ENCODE measurements around the gene CCDC82. TPM values are rescaled to one million over a fixed set of nuclear protein-coding genes. Genes with fewer than 3 reads are reported as not detected.

CCDC82 gene
- total and polyA plus RNA-seq, 5 experiments from 2014 or later = 14.2 to 36.0 (median 21.4) TPM

GRCh38 chr11:96335388-96335787 is 54.3 kb downstream of the CCDC82 start:
- peak overlapping the region; percentile 3 to 91 (median 58) for H3K4me3 Mint-ChIP-seq
- H3K4me1 Mint-ChIP-seq = peaks cover 59 to 98% (median 92%) of the 10 kb centered on the region in 4 donors
- POLR2A ChIA-PET = interaction anchor here (0.9 to 1.1 kb wide), 3 partner anchors 75 to 177 kb away, joined by 3 to 4 read pairs (median 3); no protein-coding TSS in a partner anchor
- H3K9me3 Mint-ChIP-seq = no peaks in the 10 kb centered on the region
- H3K36me3 Mint-ChIP-seq = peaks cover 4 to 63% (median 15%) of the 10 kb centered on the region in 3 donors
- H3K27ac Mint-ChIP-seq = peak overlapping the region in 6 of 10 donors; percentile 2 to 72 (median 48)
- DNase-seq (no peak), ATAC-seq (no peak)
- H3K27me3 Mint-ChIP-seq = no peaks in the 10 kb centered on the region

- H3K4me1 Mint-ChIP-seq = peaks cover 61 to 98% (median 95%) of the 10 kb centered on the region in 4 donors
- DNase-seq = no peak
- H3K27ac Mint-ChIP-seq = peak overlapping the region in 4 of 10 donors; percentile 6 to 50 (median 28)
- H3K27me3 Mint-ChIP-seq = no peaks in the 10 kb centered on the region
- no peaks in the 10 kb centered on the region for H3K9me3 Mint-ChIP-seq
- no peak for ATAC-seq
- POLR2A ChIA-PET = no interaction called here
- H3K36me3 Mint-ChIP-seq = peaks cover 4 to 68% (median 17%) of the 10 kb centered on the region in 3 donors
- peak overlapping the region in 7 of 10 donors; percentile 8 to 45 (median 33) for H3K4me3 Mint-ChIP-seq
These were observed 55.5 kb downstream of the CCDC82 start for GRCh38 chr11:96334219-96334618.

- no peaks in the 10 kb centered on the region for H3K27me3 Mint-ChIP-seq
- peak overlapping the region in 7 of 10 donors; percentile 3 to 84 (median 66) for H3K27ac Mint-ChIP-seq
- peaks cover 61 to 98% (median 96%) of the 10 kb centered on the region in 4 donors for H3K4me1 Mint-ChIP-seq
- H3K36me3 Mint-ChIP-seq = peaks cover 4 to 76% (median 18%) of the 10 kb centered on the region in 3 donors
- no peak for DNase-seq
- ATAC-seq = no peak
- no peaks in the 10 kb centered on the region for H3K9me3 Mint-ChIP-seq
- POLR2A ChIA-PET = no interaction called here
- H3K4me3 Mint-ChIP-seq = peak overlapping the region in 8 of 10 donors; percentile 4 to 69 (median 48)
These were observed 56.5 kb downstream of the CCDC82 start for GRCh38 chr11:96333191-96333719.

- no peak for ATAC-seq
- POLR2A ChIA-PET = interaction anchor here (0.6 to 1.3 kb wide), 3 partner anchors 7 to 118 kb away, joined by 3 read pairs; no protein-coding TSS in a partner anchor
- DNase-seq = no peak
- Mint-ChIP-seq H3K4me3 (peak overlapping the region; percentile 13 to 71 (median 42)), H3K27ac (peak overlapping the region; percentile 3 to 84 (median 53)), H3K36me3 (peaks cover 4 to 71% (median 18%) of the 10 kb centered on the region in 3 donors), H3K27me3 (no peaks in the 10 kb centered on the region), H3K4me1 (peaks cover 53 to 94% (median 89%) of the 10 kb centered on the region in 4 donors), H3K9me3 (no peaks in the 10 kb centered on the region)
These were observed 57.5 kb downstream of the CCDC82 start for GRCh38 chr11:96332126-96332771.

- Mint-ChIP-seq H3K9me3 (no peaks in the 10 kb centered on the region), H3K27ac (peak overlapping the region in 9 of 10 donors; percentile 3 to 84 (median 42)), H3K36me3 (peaks cover 4 to 71% (median 18%) of the 10 kb centered on the region in 3 donors), H3K27me3 (no peaks in the 10 kb centered on the region), H3K4me1 (peaks cover 52 to 93% (median 88%) of the 10 kb centered on the region in 4 donors), H3K4me3 (peak overlapping the region in 9 of 10 donors; percentile 13 to 71 (median 44))
- DNase-seq = no peak
- peak in 1 of 2 donors; percentile 19 for ATAC-seq
- POLR2A ChIA-PET = interaction anchor here (0.6 to 1.3 kb wide), 3 partner anchors 8 to 117 kb away, joined by 3 read pairs; no protein-coding TSS in a partner anchor
These were observed 58.0 kb downstream of the CCDC82 start for GRCh38 chr11:96331699-96332116.

- Mint-ChIP-seq H3K36me3 (peaks cover 4 to 72% (median 18%) of the 10 kb centered on the region in 3 donors), H3K4me3 (peak overlapping the region in 7 of 10 donors; percentile 11 to 70 (median 43)), H3K27me3 (no peaks in the 10 kb centered on the region), H3K4me1 (peaks cover 48 to 93% (median 85%) of the 10 kb centered on the region in 4 donors), H3K27ac (peak overlapping the region in 9 of 10 donors; percentile 14 to 83 (median 69)), H3K9me3 (no peaks in the 10 kb centered on the region)
- POLR2A ChIA-PET = no interaction called here
- DNase-seq (no peak), ATAC-seq (no peak)
These were observed 59.2 kb downstream of the CCDC82 start for GRCh38 chr11:96330511-96330859.

- Mint-ChIP-seq H3K27me3 (no peaks in the 10 kb centered on the region), H3K36me3 (peaks cover 4 to 70% (median 16%) of the 10 kb centered on the region in 3 donors), H3K4me3 (peak overlapping the region in 7 of 10 donors; percentile 11 to 70 (median 43)), H3K9me3 (no peaks in the 10 kb centered on the region), H3K27ac (peak overlapping the region in 8 of 10 donors; percentile 4 to 86 (median 64)), H3K4me1 (peaks cover 47 to 93% (median 85%) of the 10 kb centered on the region in 4 donors)
- DNase-seq (no peak), ATAC-seq (no peak)
- POLR2A ChIA-PET = no interaction called here
These were observed 59.7 kb downstream of the CCDC82 start for GRCh38 chr11:96329855-96330510.

- Mint-ChIP-seq H3K4me3 (peak overlapping the region in 6 of 10 donors; percentile 3 to 70 (median 47)), H3K9me3 (no peaks in the 10 kb centered on the region), H3K36me3 (peaks cover 4 to 69% (median 13%) of the 10 kb centered on the region in 3 donors), H3K27ac (peak overlapping the region in 8 of 10 donors; percentile 14 to 90 (median 46)), H3K4me1 (peaks cover 44 to 93% (median 85%) of the 10 kb centered on the region in 4 donors), H3K27me3 (no peaks in the 10 kb centered on the region)
- ATAC-seq (peak in 1 of 2 donors; percentile 37), DNase-seq (no peak)
- POLR2A ChIA-PET = no interaction called here
These were observed 60.3 kb downstream of the CCDC82 start for GRCh38 chr11:96329419-96329818.

- no peaks in the 10 kb centered on the region for H3K27me3 Mint-ChIP-seq
- no peaks in the 10 kb centered on the region for H3K9me3 Mint-ChIP-seq
- H3K4me1 Mint-ChIP-seq = peaks cover 40 to 93% (median 85%) of the 10 kb centered on the region in 4 donors
- POLR2A ChIA-PET = interaction anchor here (0.7 to 1.3 kb wide), 2 partner anchors 13 to 314 kb away, joined by 3 read pairs; no protein-coding TSS in a partner anchor
- DNase-seq (no peak), ATAC-seq (no peak)
- H3K36me3 Mint-ChIP-seq = peaks cover 4 to 71% (median 16%) of the 10 kb centered on the region in 3 donors
- peak overlapping the region in 7 of 10 donors; percentile 23 to 70 (median 42) for H3K4me3 Mint-ChIP-seq
- peak overlapping the region in 8 of 10 donors; percentile 23 to 90 (median 56) for H3K27ac Mint-ChIP-seq
These were observed 61.2 kb downstream of the CCDC82 start for GRCh38 chr11:96328395-96329010.

GRCh38 chr11:96326959-96327358 is 62.8 kb downstream of the CCDC82 start:
- ATAC-seq (no peak), DNase-seq (no peak)
- Mint-ChIP-seq H3K27me3 (no peaks in the 10 kb centered on the region), H3K36me3 (peaks cover 4 to 71% (median 19%) of the 10 kb centered on the region in 3 donors), H3K4me1 (peaks cover 33 to 93% (median 83%) of the 10 kb centered on the region in 4 donors), H3K9me3 (no peaks in the 10 kb centered on the region), H3K4me3 (peak overlapping the region in 1 of 10 donors; percentile 30), H3K27ac (peak overlapping the region in 6 of 10 donors; percentile 2 to 77 (median 34))
- POLR2A ChIA-PET = interaction anchor here (0.7 kb wide), 2 partner anchors 54 to 176 kb away, joined by 3 read pairs; no protein-coding TSS in a partner anchor

GRCh38 chr11:96324912-96325311 is 64.8 kb downstream of the CCDC82 start:
- peak overlapping the region in 9 of 10 donors; percentile 23 to 80 (median 69) for H3K27ac Mint-ChIP-seq
- ATAC-seq = no peak
- H3K4me3 Mint-ChIP-seq = peak overlapping the region in 3 of 10 donors; percentile 1 to 37 (median 25)
- H3K4me1 Mint-ChIP-seq = peaks cover 36 to 96% (median 85%) of the 10 kb centered on the region in 4 donors
- DNase-seq = no peak
- H3K36me3 Mint-ChIP-seq = peaks cover 0 to 75% (median 21%) of the 10 kb centered on the region in 3 donors
- H3K27me3 Mint-ChIP-seq = no peaks in the 10 kb centered on the region
- H3K9me3 Mint-ChIP-seq = no peaks in the 10 kb centered on the region
- POLR2A ChIA-PET = interaction anchor here (1.0 to 1.2 kb wide), 2 partner anchors 10 to 15 kb away, joined by 3 read pairs; no protein-coding TSS in a partner anchor

- H3K4me3 Mint-ChIP-seq = peak overlapping the region in 1 of 10 donors; percentile 15
- H3K27ac Mint-ChIP-seq = peak overlapping the region in 7 of 10 donors; percentile 9 to 69 (median 45)
- POLR2A ChIA-PET = interaction anchor here (1.5 to 1.6 kb wide), 2 partner anchors 9 to 17 kb away, joined by 6 to 7 read pairs; no protein-coding TSS in a partner anchor
- no peaks in the 10 kb centered on the region for H3K27me3 Mint-ChIP-seq
- DNase-seq (no peak), ATAC-seq (no peak)
- H3K9me3 Mint-ChIP-seq = no peaks in the 10 kb centered on the region
- H3K36me3 Mint-ChIP-seq = peaks cover 0 to 67% (median 20%) of the 10 kb centered on the region in 3 donors
- H3K4me1 Mint-ChIP-seq = peaks cover 38 to 96% (median 85%) of the 10 kb centered on the region in 4 donors
These were observed 66.1 kb downstream of the CCDC82 start for GRCh38 chr11:96323642-96323985.

All from naive thymus-derived CD8-positive, alpha-beta T cell (primary cell).